Right renal pelvis (tissue), 4 donors: ENCODE measurements around the gene ADM2. TPM values are rescaled to one million over a fixed set of nuclear protein-coding genes. Genes with fewer than 3 reads are reported as not detected.
A peak's percentile ranks its signal among the peaks of the same experiment; 100 is the strongest.

ENCODE experiments used
- DNase-seq, 4 donors: peaks; one replicate each; pipeline ENCODE4 v3.0.0-alpha.2; 2013; ENCODE audit warnings: low read depth in 4 of 4, low spot score in 3 of 4, missing footprints in 1 of 4
- polyA plus RNA-seq, 4 donors: library from polyadenylated mRNA; unstranded; fragments of 120-200 nt; gene quantifications; one replicate each; pipeline ENCODE4 v1.2.1, GENCODE V29; 2013; ENCODE audit not compliant: insufficient read length in 4 of 4

Gene ADM2
- polyA plus RNA-seq, 4 donors: 4.1 to 6.8 (median 5.4) TPM

DNA sequence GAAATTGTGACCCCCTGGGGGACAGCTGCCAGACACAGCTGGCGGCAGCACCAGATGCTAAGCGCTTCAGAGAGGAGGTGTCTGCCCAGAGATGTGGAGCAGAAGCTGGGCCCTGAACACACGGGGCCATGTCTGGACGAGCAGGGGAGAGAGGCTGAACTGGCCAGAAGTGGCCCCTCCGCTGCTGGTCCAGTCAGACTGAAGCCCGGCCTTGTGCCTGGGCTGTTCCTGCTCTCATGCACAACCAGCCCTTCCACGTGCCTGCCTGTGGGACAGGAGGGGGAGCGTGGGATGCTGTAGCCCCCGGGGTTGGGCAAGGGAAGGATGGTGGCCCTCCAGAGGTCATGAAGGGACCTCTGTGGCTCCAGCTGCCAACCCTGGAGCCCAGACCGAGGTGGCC is 1.8 kb downstream of the ADM2 start:
- DNase-seq: no peak

GRCh38 chr22:50483556-50483955 is 2.2 kb downstream of the ADM2 start:
- no peak for DNase-seq

DNA sequence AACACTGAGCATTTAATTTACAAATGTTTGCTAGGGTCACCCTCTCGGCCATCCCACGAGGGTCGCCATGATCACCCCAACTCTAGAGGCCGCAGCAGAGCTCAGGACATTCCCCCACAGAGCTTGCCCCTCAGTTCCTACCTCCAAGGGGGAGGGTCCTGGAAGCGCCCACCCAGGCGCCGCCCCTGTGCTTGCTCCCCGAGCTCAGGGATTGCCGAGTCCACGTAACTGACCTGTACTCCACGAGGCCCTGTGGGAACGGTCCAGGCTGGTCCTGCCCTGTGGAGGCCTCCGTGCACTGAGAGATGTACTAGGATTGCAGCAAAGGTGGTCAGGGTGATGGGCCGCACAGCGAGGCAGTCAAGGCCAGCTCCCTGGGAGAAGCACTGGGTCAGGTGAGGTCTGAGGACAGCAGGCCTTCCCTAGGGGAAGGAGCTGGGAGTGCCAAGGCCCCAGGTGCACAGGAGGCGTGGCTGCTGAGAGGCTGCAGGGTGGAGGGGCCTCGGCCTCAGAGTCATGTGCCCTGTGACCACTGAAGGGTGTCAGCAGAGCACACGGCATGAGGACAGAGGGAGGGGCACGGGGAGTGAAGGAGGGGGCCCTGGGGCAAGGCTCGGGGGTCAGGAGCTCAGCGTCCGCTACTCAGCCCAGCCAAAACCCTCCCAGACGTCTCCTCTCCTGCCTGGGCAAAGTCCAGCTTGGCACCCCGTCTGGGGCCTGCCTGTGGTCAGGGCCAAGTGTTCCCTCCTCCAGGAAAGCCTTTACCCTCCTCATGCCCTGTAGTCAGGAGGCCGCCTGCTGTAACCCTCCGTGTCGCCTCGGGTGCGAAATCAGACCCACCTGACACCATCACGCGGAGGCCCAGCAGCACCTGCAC is 2.9 kb downstream of the ADM2 start:
- DNase-seq: no peak

GRCh38 chr22:50485221-50486131 is 4.1 kb downstream of the ADM2 start:
- DNase-seq: no peak

DNA sequence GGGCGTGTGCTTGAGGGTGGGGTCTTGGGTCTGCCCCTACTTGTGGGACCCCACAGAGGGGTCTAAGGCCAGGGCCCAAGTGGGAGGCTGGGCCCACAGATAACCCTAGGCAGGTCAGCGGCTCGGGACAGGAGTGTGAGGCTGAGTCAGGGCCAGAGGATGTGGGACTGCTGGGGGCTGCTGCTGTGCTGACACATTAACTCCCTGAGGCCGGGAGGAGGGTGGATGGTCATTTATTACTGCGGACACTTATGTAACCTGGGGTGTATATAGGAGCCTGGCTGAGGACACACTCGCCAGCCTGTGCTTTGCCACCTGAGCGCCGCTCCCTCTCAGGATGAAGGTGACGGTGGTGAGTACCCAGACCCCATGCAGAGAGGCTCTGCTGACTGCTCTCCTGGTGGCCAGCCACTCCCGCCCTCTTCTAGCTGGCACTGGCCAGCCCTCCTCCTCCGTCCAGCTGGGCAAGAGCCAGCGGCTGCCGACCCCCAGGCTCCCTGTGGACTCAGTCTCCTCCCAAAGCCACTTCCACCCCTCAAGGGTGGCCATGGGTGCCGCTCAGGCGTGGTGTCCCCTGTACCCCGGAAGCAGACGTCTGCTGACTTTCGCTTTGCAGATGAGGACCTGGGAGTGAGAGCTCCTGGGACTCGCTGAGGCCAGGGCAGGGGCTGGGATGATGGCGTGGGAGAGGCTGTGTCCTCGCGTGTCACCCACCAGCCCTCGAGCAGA is 5.4 kb downstream of the ADM2 start, which contains the start of gene MIOX:
Gene MIOX, plus strand, starts transcription at position 299 of the 729 bp plus-strand sequence. Its CDS starts 39 bp downstream, at position 338.
- DNase-seq: no peak

- no peak for DNase-seq
Measured at GRCh38 chr22:50487290-50488005, 6.1 kb downstream of the ADM2 start.

DNA sequence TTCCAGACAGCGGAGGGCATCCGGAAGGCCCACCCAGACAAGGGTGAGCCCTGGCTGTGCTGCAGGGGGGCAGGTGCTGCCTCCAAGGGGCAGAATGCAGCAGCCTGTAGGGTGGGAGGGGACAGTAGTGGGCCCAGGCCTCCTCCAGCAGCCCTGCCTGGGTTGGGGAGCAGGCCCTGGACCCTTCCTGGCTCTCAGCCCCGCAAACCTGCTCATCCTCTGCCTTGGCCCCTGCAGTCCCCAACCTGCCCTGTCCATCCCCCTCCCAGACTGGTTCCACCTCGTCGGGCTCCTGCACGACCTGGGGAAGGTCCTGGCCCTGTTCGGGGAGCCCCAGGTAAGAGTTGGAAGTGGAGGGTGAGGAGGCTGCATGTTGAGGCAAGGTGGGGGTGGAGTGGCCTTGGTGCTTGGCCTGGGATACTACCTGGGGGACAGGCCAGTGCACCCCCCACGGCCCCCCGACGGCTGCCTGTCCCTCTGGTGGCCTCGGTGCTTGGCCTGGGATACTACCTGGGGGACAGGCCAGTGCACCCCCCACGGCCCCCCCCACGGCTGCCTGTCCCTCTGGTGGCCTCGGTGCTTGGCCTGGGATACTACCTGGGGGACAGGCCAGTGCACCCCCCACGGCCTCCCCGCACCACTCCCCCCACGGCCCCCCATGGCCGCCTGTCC is 6.8 kb downstream of the ADM2 start:
- no peak for DNase-seq

DNA sequence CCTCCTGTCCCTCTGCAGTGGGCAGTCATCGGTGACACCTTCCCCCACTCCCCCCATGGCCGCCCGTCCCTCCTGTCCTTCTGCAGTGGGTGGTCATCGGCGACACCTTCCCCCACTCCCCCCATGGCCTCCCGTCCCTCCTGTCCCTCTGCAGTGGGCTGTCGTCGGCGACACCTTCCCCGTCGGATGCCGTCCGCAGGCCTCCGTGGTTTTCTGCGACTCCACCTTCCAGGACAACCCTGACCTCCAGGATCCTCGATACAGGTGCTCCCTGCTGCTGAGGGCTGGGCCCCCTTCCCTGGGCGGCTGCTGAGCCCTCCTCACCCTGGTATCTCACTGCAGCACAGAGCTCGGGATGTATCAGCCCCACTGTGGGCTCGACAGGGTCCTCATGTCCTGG is 7.5 kb downstream of the ADM2 start:
- DNase-seq: no peak

- no peak for DNase-seq
Measured at GRCh38 chr22:50489363-50490243, 8.3 kb downstream of the ADM2 start.

DNA sequence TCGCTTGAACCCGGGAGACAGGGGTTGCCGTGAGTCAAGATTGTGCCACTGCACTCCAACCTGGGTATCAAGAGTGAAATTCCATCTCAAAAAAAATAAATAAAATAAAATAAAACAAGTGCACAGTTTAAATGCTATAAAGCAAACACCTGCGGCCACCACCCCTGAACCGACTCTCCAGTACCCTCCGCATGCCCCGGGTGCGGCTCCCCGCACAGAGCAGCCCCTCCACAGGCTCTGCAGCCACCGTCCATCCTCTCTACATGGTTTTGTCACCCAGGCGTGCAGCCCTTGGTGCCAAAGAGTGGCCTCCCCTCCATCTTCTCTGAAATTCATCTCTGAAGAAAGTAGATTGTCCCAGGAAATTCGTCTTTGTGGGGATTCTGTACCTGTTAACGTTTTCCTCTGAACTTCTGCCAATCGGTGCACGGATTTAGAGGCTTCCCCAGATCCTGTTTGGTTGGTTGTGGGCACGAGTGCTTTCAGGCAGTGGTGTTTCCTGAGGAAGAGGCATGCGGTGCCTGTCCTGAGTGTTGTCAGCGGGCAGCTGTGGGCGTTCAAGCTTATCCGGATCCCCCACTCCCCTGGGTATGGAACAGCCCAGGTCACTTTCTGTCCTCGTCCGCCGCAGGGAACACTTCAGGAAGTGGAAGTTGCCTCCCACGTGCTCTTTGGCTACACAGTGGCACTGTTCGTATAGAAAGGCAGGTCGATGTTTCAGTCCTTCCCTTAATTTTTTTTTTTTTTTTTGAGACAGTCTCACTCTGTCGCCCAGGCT is 9.4 kb downstream of the ADM2 start:
- no peak for DNase-seq

DNA sequence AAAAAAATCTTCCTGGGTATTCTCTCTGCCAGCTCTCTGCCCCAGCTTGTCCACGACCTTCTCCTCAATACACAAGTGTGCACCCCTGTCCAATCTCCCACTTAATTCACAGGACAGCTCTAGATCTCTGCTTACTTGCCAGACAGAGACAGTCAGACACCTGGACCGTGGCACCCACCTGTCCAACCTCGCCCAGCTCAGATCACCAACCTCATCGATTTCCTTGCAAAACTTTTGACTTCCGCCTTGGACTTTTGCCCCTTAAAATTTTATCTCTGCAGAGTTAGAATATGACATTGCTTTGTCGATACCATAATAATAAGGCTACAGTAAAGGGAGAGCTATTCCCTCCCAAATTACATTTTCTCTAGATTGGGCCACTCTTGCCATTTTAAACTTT is 15.8 kb downstream of the ADM2 start:
- DNase-seq: no peak

DNA sequence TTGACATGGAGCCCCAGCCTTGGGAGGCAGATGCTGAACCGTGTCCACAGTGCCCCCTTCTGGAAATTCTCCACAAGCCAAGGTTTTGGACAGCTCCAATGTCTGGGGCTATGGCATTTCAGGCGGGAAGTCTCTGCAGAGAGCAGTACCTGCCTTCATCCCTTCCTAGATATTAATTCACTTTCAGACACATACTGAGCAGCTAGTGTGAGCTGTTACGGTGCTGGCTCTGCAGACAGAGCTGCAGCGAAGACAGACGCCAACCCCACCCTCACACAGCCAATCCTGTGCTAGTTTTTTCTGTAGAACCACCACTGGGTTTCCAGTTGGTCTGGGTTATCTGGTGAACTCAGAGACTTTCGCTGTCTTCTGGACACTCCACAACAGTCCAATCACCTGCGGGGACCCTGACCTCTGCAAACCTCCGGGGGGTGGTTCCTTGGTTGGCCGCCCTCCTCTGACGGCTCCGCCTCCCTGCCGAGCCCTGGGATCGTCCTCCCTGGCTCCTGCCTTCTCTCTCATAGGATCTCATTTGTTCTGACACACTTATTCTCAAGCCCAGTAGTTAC is 17.1 kb downstream of the ADM2 start:
- DNase-seq: peak in 2 of 4 donors; percentile 58 to 59

GRCh38 chr22:50500452-50500851 is 19.1 kb downstream of the ADM2 start:
- no peak for DNase-seq

DNA sequence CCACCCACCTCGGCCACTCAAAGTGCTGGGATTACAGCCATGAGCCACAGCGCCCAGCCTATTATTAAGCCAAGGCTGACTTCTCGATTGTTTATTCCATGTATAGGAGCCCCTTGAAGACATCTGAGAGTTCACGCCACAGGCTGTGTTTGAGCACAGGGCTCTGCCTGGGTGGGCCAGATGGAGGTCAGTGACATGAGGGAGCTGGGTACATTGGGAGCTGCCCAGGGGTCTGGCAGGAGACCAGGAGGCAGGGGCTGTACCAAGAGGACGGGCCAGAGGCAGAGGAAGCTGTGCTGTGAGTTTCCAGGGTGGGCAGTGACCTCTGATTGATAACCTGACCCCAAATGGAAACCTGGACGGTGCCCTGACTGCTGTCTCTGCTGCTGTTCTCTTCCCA is 20.8 kb downstream of the ADM2 start:
- no peak for DNase-seq

- DNase-seq: no peak
Measured at GRCh38 chr22:50502628-50503474, 21.5 kb downstream of the ADM2 start.

- no peak for DNase-seq
Measured at GRCh38 chr22:50503475-50504145, 22.3 kb downstream of the ADM2 start.
